Smooth muscle cell (in vitro differentiated cells): Measurements from ENCODE around the gene CNOT6L. TPM values are rescaled to one million over a fixed set of nuclear protein-coding genes. Genes with fewer than 3 reads are reported as not detected.

Experiments used
- DNase-seq: peaks from one replicate; lab custom pipeline; 2025; ENCODE audit not compliant: unreplicated experiment; lab: John Stamatoyannopoulos, UW
- H2AFZ ChIP-seq: fragments of 200-600 bp; sonication (generic); 2 replicates; pipeline ENCODE4 v1.6.0; 2016; ENCODE audit warnings: antibody characterized with exemption, low read depth, mild to moderate bottlenecking
- H3F3A ChIP-seq: fragments of 200-600 bp; sonication (generic); 2 replicates; pipeline ENCODE4 v1.6.0; 2017; ENCODE audit warnings: antibody characterized with exemption, low read depth
- H3K27ac ChIP-seq: fragments of 200-600 bp; sonication (generic); 2 replicates; pipeline ENCODE4 v1.5.1; 2016; ENCODE audit warnings: low read depth, mild to moderate bottlenecking
- H3K27me3 ChIP-seq: fragments of 200-600 bp; sonication (generic); 2 replicates; pipeline ENCODE4 v1.6.1; 2016; ENCODE audit warnings: low read depth, mild to moderate bottlenecking
- H3K36me3 ChIP-seq: fragments of 200-600 bp; sonication (generic); 2 replicates; pipeline ENCODE4 v1.5.1; 2016; ENCODE audit warnings: low read depth
- H3K4me1 ChIP-seq: fragments of 200-600 bp; sonication (generic); 2 replicates; pipeline ENCODE4 v1.5.1; 2016; ENCODE audit warnings: low read depth
- H3K4me2 ChIP-seq: fragments of 200-600 bp; sonication (generic); 2 replicates; pipeline ENCODE4 v1.6.0; 2016; ENCODE audit warnings: mild to moderate bottlenecking
- H3K4me3 ChIP-seq: fragments of 200-600 bp; sonication (generic); 2 replicates; pipeline ENCODE4 v1.5.1; 2016; ENCODE audit warnings: mild to moderate bottlenecking
- H3K79me2 ChIP-seq: fragments of 200-600 bp; sonication (generic); 2 replicates; pipeline ENCODE4 v1.6.0; 2016; ENCODE audit warnings: low read depth, mild to moderate bottlenecking
- H3K9ac ChIP-seq: fragments of 200-600 bp; sonication (generic); 2 replicates; pipeline ENCODE4 v1.6.0; 2016; ENCODE audit warnings: low read depth
- H3K9me3 ChIP-seq: fragments of 200-600 bp; sonication (generic); replicated peaks from 2 replicates; pipeline ENCODE4 v1.5.1; 2016; ENCODE audit warnings: low read depth
- H4K20me1 ChIP-seq: fragments of 200-600 bp; sonication (generic); 2 replicates; pipeline ENCODE4 v1.6.0; 2016; ENCODE audit warnings: low read depth
- CTCF ChIP-seq: fragments of 200-600 bp; sonication (generic); IDR thresholded peaks from 2 replicates; pipeline ENCODE4 v1.5.1; 2017; ENCODE audit warnings: borderline replicate concordance, mild to moderate bottlenecking, antibody characterized with exemption; ENCODE audit not compliant: insufficient read depth, poor library complexity, severe bottlenecking
- WGBS: methylation state at CpG from one replicate; pipeline ENCODE4 v1.1.7; 2016; ENCODE audit warnings: low lambda C conversion rate; 5-methylcytosine and 5-hydroxymethylcytosine counted together
- polyA plus RNA-seq: library from polyadenylated mRNA; unstranded; fragments of >200 nt; fragmentation: Nextera tagmentation; extraction: Ambion mirVana; gene quantifications from 2 replicates; pipeline ENCODE4 v1.2.1, GENCODE V29; 2016
- total RNA-seq: library from RNA; depleted of rRNA; stranded (reverse); fragments of >200 nt; gene quantifications from 2 replicates; pipeline ENCODE4 v1.2.3, GENCODE V29; 2014

The CNOT6L gene
- total and polyA plus RNA-seq, 2 experiments from 2014 or later: 4.8 to 22.2 TPM

- peaks cover 12% of the 10 kb centered on the region for H3K4me1 ChIP-seq
Measured at GRCh38 chr4:77797239-77797638, 21.9 kb downstream of the CNOT6L start.

GRCh38 chr4:77795326-77795725 lies 23.8 kb downstream of the CNOT6L start:
- no peaks in the 10 kb centered on the region for H3K4me1 ChIP-seq
- H3K79me2 ChIP-seq: peaks cover 98% of the 10 kb centered on the region
- H3K4me3 ChIP-seq: no peak overlapping the region
- no peak for TF ChIP-seq CTCF
- H3K27me3 ChIP-seq: no peaks in the 10 kb centered on the region
- DNase-seq: no peak
- H3K9ac ChIP-seq: no peak overlapping the region
- H2AFZ ChIP-seq: no peak overlapping the region
- peaks cover 100% of the 10 kb centered on the region for H4K20me1 ChIP-seq
- H3K4me2 ChIP-seq: no peak overlapping the region
- H3K36me3 ChIP-seq: no peaks in the 10 kb centered on the region
- WGBS: 100% methylated on average over 1 of the region's 1 CpG
- H3K9me3 ChIP-seq: no peaks in the 10 kb centered on the region
- H3F3A ChIP-seq: no peaks in the 10 kb centered on the region
- H3K27ac ChIP-seq: no peak overlapping the region

More at GRCh38 chr4:77797239-77797638, 21.9 kb downstream of the CNOT6L start:
- TF ChIP-seq CTCF: no peak
- no peak overlapping the region for H2AFZ ChIP-seq
- no peaks in the 10 kb centered on the region for H3K36me3 ChIP-seq
- peaks cover 100% of the 10 kb centered on the region for H4K20me1 ChIP-seq
- no peak overlapping the region for H3K27ac ChIP-seq
- no peak overlapping the region for H3K4me2 ChIP-seq
- H3K9ac ChIP-seq: no peak overlapping the region
- DNase-seq: no peak
- H3F3A ChIP-seq: no peaks in the 10 kb centered on the region
- H3K27me3 ChIP-seq: no peaks in the 10 kb centered on the region
- H3K9me3 ChIP-seq: no peaks in the 10 kb centered on the region
- H3K4me3 ChIP-seq: no peak overlapping the region
- H3K79me2 ChIP-seq: peaks cover 98% of the 10 kb centered on the region

- no peaks in the 10 kb centered on the region for H3K27me3 ChIP-seq
- H4K20me1 ChIP-seq: peaks cover 100% of the 10 kb centered on the region
- H3K4me2 ChIP-seq: no peak overlapping the region
- no peaks in the 10 kb centered on the region for H3K4me1 ChIP-seq
- H3K4me3 ChIP-seq: no peak overlapping the region
- no peak overlapping the region for H2AFZ ChIP-seq
- no peak overlapping the region for H3K9ac ChIP-seq
- no peak for DNase-seq
- H3K27ac ChIP-seq: no peak overlapping the region
- no peaks in the 10 kb centered on the region for H3K9me3 ChIP-seq
- H3K79me2 ChIP-seq: peaks cover 98% of the 10 kb centered on the region
- WGBS: 96% methylated on average over 1 of the region's 1 CpG
- TF ChIP-seq CTCF: no peak
- H3F3A ChIP-seq: no peaks in the 10 kb centered on the region
- no peaks in the 10 kb centered on the region for H3K36me3 ChIP-seq
Measured at GRCh38 chr4:77790146-77790545, 29.0 kb downstream of the CNOT6L start.

GRCh38 chr4:77788990-77789389 lies 30.2 kb downstream of the CNOT6L start:
- H3K27me3 ChIP-seq: no peaks in the 10 kb centered on the region
- H3F3A ChIP-seq: no peaks in the 10 kb centered on the region
- no peak overlapping the region for H3K27ac ChIP-seq
- H3K4me1 ChIP-seq: no peaks in the 10 kb centered on the region
- no peak overlapping the region for H3K4me3 ChIP-seq
- peaks cover 100% of the 10 kb centered on the region for H4K20me1 ChIP-seq
- DNase-seq: no peak
- H3K36me3 ChIP-seq: no peaks in the 10 kb centered on the region
- no peak overlapping the region for H3K4me2 ChIP-seq
- no peaks in the 10 kb centered on the region for H3K9me3 ChIP-seq
- H3K79me2 ChIP-seq: peaks cover 97% of the 10 kb centered on the region
- no peak overlapping the region for H3K9ac ChIP-seq
- TF ChIP-seq CTCF: no peak
- no peak overlapping the region for H2AFZ ChIP-seq
- WGBS: 89% methylated on average over 2 of the region's 2 CpGs
